ENCODE data around the gene SDK2.

The SDK2 gene

DNA sequence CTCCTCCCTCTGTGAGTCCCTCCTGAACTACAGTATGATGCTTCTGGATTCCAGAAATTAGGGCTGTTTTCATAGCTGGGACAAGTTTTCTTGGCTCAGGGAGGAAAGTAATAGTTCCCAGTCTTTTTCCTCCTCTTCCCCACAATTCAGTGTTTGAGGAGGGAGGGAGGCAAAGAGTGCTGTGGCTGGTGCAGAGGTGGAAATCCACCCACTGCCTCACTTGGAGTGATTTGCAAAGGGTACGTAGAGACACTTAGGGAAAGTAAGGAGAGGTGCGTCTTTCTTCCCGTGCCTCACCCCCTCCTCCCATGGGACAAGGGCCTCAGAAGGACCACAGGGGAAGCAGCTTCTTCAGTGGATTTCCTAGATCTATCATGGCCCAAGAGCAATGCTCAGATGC, 21.9 kb downstream of the SDK2 start:
- no peak overlapping the region for H3K4me3 ChIP-seq (ENCODE audit: low read length)
- DNase-seq (ENCODE audit: low read depth), result no peak
- TF ChIP-seq, protein P1, sequence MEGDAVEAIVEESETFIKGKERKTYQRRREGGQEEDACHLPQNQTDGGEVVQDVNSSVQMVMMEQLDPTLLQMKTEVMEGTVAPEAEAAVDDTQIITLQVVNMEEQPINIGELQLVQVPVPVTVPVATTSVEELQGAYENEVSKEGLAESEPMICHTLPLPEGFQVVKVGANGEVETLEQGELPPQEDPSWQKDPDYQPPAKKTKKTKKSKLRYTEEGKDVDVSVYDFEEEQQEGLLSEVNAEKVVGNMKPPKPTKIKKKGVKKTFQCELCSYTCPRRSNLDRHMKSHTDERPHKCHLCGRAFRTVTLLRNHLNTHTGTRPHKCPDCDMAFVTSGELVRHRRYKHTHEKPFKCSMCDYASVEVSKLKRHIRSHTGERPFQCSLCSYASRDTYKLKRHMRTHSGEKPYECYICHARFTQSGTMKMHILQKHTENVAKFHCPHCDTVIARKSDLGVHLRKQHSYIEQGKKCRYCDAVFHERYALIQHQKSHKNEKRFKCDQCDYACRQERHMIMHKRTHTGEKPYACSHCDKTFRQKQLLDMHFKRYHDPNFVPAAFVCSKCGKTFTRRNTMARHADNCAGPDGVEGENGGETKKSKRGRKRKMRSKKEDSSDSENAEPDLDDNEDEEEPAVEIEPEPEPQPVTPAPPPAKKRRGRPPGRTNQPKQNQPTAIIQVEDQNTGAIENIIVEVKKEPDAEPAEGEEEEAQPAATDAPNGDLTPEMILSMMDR (conservative IDR thresholded peaks at IDR 0.05; ENCODE audit: low read depth, low read length), result no peak

- TF ChIP-seq, protein P1 (conservative IDR thresholded peaks at IDR 0.05; ENCODE audit: low read depth, low read length), result no peak
- no peak overlapping the region for H3K4me3 ChIP-seq (ENCODE audit: low read length)
- DNase-seq (ENCODE audit: low read depth), result no peak
These were observed 22.6 kb downstream of the SDK2 start for GRCh38 chr17:73621685-73622084.

- TF ChIP-seq, protein P1 (conservative IDR thresholded peaks at IDR 0.05; ENCODE audit: low read depth, low read length), result no peak
- DNase-seq (ENCODE audit: low read depth), result no peak
- no peak overlapping the region for H3K4me3 ChIP-seq (ENCODE audit: low read length)
These were observed 23.8 kb downstream of the SDK2 start for GRCh38 chr17:73620414-73620813.

DNA sequence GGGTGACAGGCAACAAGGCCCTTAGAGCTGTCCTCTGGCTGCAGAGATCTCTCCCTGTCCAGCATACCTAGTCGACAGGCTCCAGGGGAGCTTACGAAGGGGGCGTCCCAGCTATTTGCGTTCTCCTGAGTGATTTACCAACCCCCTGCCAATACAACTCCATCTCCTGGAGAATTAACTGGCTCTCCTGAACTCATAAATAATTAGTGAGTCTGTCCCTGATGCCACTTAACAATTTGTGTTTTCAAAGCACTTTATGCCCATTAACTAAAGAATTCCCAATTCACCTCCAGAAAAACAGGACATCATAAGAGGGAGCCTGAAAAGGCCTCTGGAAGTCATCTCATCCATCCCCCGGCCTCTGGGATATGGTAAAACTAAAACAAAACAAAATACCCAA, 26.7 kb downstream of the SDK2 start:
- no peak overlapping the region for H3K4me3 ChIP-seq (ENCODE audit: low read length)
- TF ChIP-seq, protein P1 (conservative IDR thresholded peaks at IDR 0.05; ENCODE audit: low read depth, low read length), result no peak
- no peak for DNase-seq (ENCODE audit: low read depth)

DNA sequence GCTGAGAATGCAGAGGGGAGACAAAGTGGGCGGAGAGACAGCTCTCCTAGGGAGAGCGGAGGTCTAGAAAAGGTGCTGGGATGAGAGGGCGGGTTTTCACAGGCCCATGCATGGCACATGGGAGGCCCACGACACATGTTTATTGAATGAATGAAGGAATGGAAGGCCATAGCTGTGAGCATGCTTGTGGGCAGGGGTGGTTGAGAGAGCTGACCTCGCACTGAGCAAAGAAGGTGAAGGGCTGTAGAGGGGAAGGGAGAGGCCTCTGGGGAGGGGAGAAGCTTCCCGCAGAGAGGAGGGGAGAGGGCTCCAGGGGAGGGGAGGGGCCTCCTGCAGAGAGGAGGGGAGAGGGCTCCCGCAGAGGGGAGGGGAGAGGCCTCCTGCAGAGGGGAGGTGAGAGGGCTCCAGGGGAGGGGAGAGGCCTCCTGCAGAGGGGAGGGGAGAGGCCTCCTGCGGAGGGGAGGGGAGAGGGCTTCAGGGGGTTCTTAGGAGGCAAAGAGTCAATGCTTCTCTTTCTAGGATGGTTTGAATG, 27.3 kb downstream of the SDK2 start:
- H3K4me3 ChIP-seq (ENCODE audit: low read length), result no peak overlapping the region
- TF ChIP-seq, protein P1 (conservative IDR thresholded peaks at IDR 0.05; ENCODE audit: low read depth, low read length), result no peak
- no peak for DNase-seq (ENCODE audit: low read depth)

GRCh38 chr17:73616120-73616872, 27.9 kb downstream of the SDK2 start:
- DNase-seq (ENCODE audit: low read depth), result no peak
- TF ChIP-seq, protein P1 (conservative IDR thresholded peaks at IDR 0.05; ENCODE audit: low read depth, low read length), result no peak
- H3K4me3 ChIP-seq (ENCODE audit: low read length), result no peak overlapping the region

- no peak overlapping the region for H3K4me3 ChIP-seq (ENCODE audit: low read length)
- TF ChIP-seq, protein P1 (conservative IDR thresholded peaks at IDR 0.05; ENCODE audit: low read depth, low read length), result no peak
- DNase-seq (ENCODE audit: low read depth), result no peak
These were observed 30.0 kb downstream of the SDK2 start for GRCh38 chr17:73614256-73614655.
